Osteoblast (primary cell): ENCODE measurements around the gene COA7. TPM values are rescaled to one million over a fixed set of nuclear protein-coding genes. Genes with fewer than 3 reads are reported as not detected.

Experiments used
- DNase-seq: peaks from one replicate; pipeline ENCODE4 v3.0.0; 2011; ENCODE audit warnings: low spot score, mixed read lengths; ENCODE audit not compliant: insufficient read length; ENCODE audit errors: missing footprints
- H2AFZ ChIP-seq: 2 replicates; pipeline ENCODE4 v1.6.0; 2011; ENCODE audit warnings: mild to moderate bottlenecking, low read length
- H3K27ac ChIP-seq: 2 replicates; pipeline ENCODE4 v1.5.1; 2011; ENCODE audit warnings: mild to moderate bottlenecking, low read depth, low read length, moderate library complexity
- H3K27me3 ChIP-seq: 2 replicates; pipeline ENCODE4 v1.6.0; 2012; ENCODE audit warnings: mild to moderate bottlenecking, control low read depth, inconsistent platforms, low read length, moderate library complexity; ENCODE audit not compliant: insufficient read depth
- H3K36me3 ChIP-seq: 2 replicates; pipeline ENCODE4 v1.5.1; 2011; ENCODE audit warnings: mild to moderate bottlenecking, low read length, control low read depth, moderate library complexity; ENCODE audit not compliant: insufficient read depth
- H3K4me1 ChIP-seq: 2 replicates; pipeline ENCODE4 v1.5.1; 2011; ENCODE audit warnings: mild to moderate bottlenecking, low read length, control low read depth, moderate library complexity; ENCODE audit not compliant: insufficient read depth
- H3K4me2 ChIP-seq: 2 replicates; pipeline ENCODE4 v1.6.0; 2011; ENCODE audit warnings: mild to moderate bottlenecking, low read length; ENCODE audit not compliant: insufficient read depth
- H3K4me3 ChIP-seq: fragments of 200-600 bp; sonication (generic); 3 replicates; pipeline ENCODE4 v1.5.1; 2012; ENCODE audit warnings: mild to moderate bottlenecking, low read length, inconsistent platforms; ENCODE audit not compliant: insufficient read depth
- H3K79me2 ChIP-seq: 2 replicates; pipeline ENCODE4 v1.6.0; 2012; ENCODE audit warnings: mild to moderate bottlenecking, low read length, control low read depth, inconsistent platforms; ENCODE audit not compliant: insufficient read depth
- H3K9me3 ChIP-seq: 2 replicates; pipeline ENCODE4 v1.5.1; 2011; ENCODE audit warnings: low read depth, low read length, control low read depth
- H4K20me1 ChIP-seq: 2 replicates; pipeline ENCODE4 v1.6.0; 2012; ENCODE audit warnings: mild to moderate bottlenecking, low read length, control low read depth; ENCODE audit not compliant: insufficient read depth
- CTCF ChIP-seq: IDR thresholded peaks from 2 replicates; pipeline ENCODE4 v1.5.1; 2011; ENCODE audit warnings: mild to moderate bottlenecking, low read depth, low read length, moderate library complexity; ENCODE audit errors: extremely low read depth
- total RNA-seq: library from RNA; depleted of rRNA; stranded (reverse); fragments of >200 nt; gene quantifications from 2 replicates; pipeline ENCODE4 v1.2.3, GENCODE V29; 2012

Gene COA7
- total RNA-seq, 1 donor, result 14.8 TPM

GRCh38 chr1:52669696-52670095 is 28.5 kb downstream of the COA7 start:
- peak; percentile 85 for DNase-seq
- TF ChIP-seq CTCF, result no peak
- no peaks in the 10 kb centered on the region for H3K36me3 ChIP-seq
- no peaks in the 10 kb centered on the region for H3K27me3 ChIP-seq
- H2AFZ ChIP-seq, result no peak overlapping the region
- peaks cover 27% of the 10 kb centered on the region for H3K4me1 ChIP-seq
- no peaks in the 10 kb centered on the region for H3K79me2 ChIP-seq
- H3K27ac ChIP-seq, result peak overlapping the region; percentile 72
- no peaks in the 10 kb centered on the region for H3K9me3 ChIP-seq
- no peaks in the 10 kb centered on the region for H4K20me1 ChIP-seq
- H3K4me2 ChIP-seq, result peak overlapping the region; percentile 48
- H3K4me3 ChIP-seq, result no peak overlapping the region

- peak overlapping the region; percentile 72 for H3K27ac ChIP-seq
- no peaks in the 10 kb centered on the region for H3K36me3 ChIP-seq
- no peaks in the 10 kb centered on the region for H3K9me3 ChIP-seq
- DNase-seq, result peak; percentile 92
- H3K4me1 ChIP-seq, result peaks cover 27% of the 10 kb centered on the region
- no peaks in the 10 kb centered on the region for H3K27me3 ChIP-seq
- no peaks in the 10 kb centered on the region for H3K79me2 ChIP-seq
- TF ChIP-seq CTCF, result no peak
- H3K4me3 ChIP-seq, result no peak overlapping the region
- H3K4me2 ChIP-seq, result no peak overlapping the region
- no peaks in the 10 kb centered on the region for H4K20me1 ChIP-seq
- H2AFZ ChIP-seq, result no peak overlapping the region
These were observed 29.4 kb downstream of the COA7 start for GRCh38 chr1:52668711-52669110.

GRCh38 chr1:52667984-52668383 is 30.2 kb downstream of the COA7 start:
- H3K27ac ChIP-seq, result no peak overlapping the region
- H3K4me3 ChIP-seq, result no peak overlapping the region
- no peaks in the 10 kb centered on the region for H3K79me2 ChIP-seq
- TF ChIP-seq CTCF, result no peak
- H3K9me3 ChIP-seq, result no peaks in the 10 kb centered on the region
- H3K27me3 ChIP-seq, result no peaks in the 10 kb centered on the region
- no peak overlapping the region for H3K4me2 ChIP-seq
- no peaks in the 10 kb centered on the region for H4K20me1 ChIP-seq
- DNase-seq, result no peak
- no peak overlapping the region for H2AFZ ChIP-seq
- no peaks in the 10 kb centered on the region for H3K36me3 ChIP-seq
- H3K4me1 ChIP-seq, result peaks cover 28% of the 10 kb centered on the region

- no peak overlapping the region for H3K4me2 ChIP-seq
- H4K20me1 ChIP-seq, result no peaks in the 10 kb centered on the region
- H3K4me3 ChIP-seq, result no peak overlapping the region
- no peak overlapping the region for H2AFZ ChIP-seq
- no peaks in the 10 kb centered on the region for H3K79me2 ChIP-seq
- no peaks in the 10 kb centered on the region for H3K9me3 ChIP-seq
- H3K27ac ChIP-seq, result no peak overlapping the region
- no peaks in the 10 kb centered on the region for H3K27me3 ChIP-seq
- H3K36me3 ChIP-seq, result no peaks in the 10 kb centered on the region
- peaks cover 33% of the 10 kb centered on the region for H3K4me1 ChIP-seq
- no peak for DNase-seq
- no peak for TF ChIP-seq CTCF
These were observed 30.9 kb downstream of the COA7 start for GRCh38 chr1:52667290-52667689.
